Measurements from ENCODE around the gene TFAP2A. TPM values are rescaled to one million over a fixed set of nuclear protein-coding genes. Genes with fewer than 3 reads are reported as not detected.

The TFAP2A gene
- total RNA-seq, 4 donors from 2014 or later, result 0.31 to 4.6 (median 0.42) TPM; not detected in 1

GRCh38 chr6:10437891-10438290 lies 23.0 kb upstream of the TFAP2A start:
- Histone ChIP-seq H3K4me1 (no peaks in the 10 kb centered on the region), H3K27me3 (peaks cover 44% of the 10 kb centered on the region), H3K27ac (no peak overlapping the region), H3K36me3 (no peaks in the 10 kb centered on the region), H3K4me3 (no peak overlapping the region), H3K9me3 (no peaks in the 10 kb centered on the region)
- TF ChIP-seq CTCF (IDR thresholded peaks at IDR 0.05) (no peak), EP300 (IDR thresholded peaks at IDR 0.05) (no peak), POLR2AphosphoS5 (IDR thresholded peaks at IDR 0.05) (no peak), POLR2A (IDR thresholded peaks at IDR 0.05) (no peak)
- no peak for ATAC-seq
- 52 to 71% methylated on average over 2 of the region's 3 CpGs for WGBS, 2 donors (ENCODE audit: low coverage in 1 of 2)

GRCh38 chr6:10434235-10434634 lies 19.4 kb upstream of the TFAP2A start:
- no peak for ATAC-seq
- peaks cover 43% of the 10 kb centered on the region for H3K27me3 ChIP-seq
- TF ChIP-seq POLR2A (IDR thresholded peaks at IDR 0.05) (no peak), POLR2AphosphoS5 (IDR thresholded peaks at IDR 0.05) (no peak), EP300 (IDR thresholded peaks at IDR 0.05) (no peak)
- H3K4me3 ChIP-seq, result no peak overlapping the region
- no peaks in the 10 kb centered on the region for H3K36me3 ChIP-seq
- H3K27ac ChIP-seq, result no peak overlapping the region
- no peaks in the 10 kb centered on the region for H3K4me1 ChIP-seq
- H3K9me3 ChIP-seq, result no peaks in the 10 kb centered on the region
- WGBS, 2 donors (ENCODE audit: low coverage in 1 of 2), result 54 to 71% methylated on average over 3 to 4 of the region's 4 CpGs

- TF ChIP-seq POLR2AphosphoS5 (IDR thresholded peaks at IDR 0.05), result no peak
- no peak for TF ChIP-seq EP300 (IDR thresholded peaks at IDR 0.05)
- TF ChIP-seq CTCF (IDR thresholded peaks at IDR 0.05), result no peak
- TF ChIP-seq POLR2A (IDR thresholded peaks at IDR 0.05), result no peak
- Histone ChIP-seq H3K4me1 (no peaks in the 10 kb centered on the region), H3K9me3 (no peaks in the 10 kb centered on the region), H3K27ac (no peak overlapping the region), H3K36me3 (no peaks in the 10 kb centered on the region), H3K27me3 (peaks cover 49% of the 10 kb centered on the region), H3K4me3 (no peak overlapping the region)
- WGBS, 2 donors (ENCODE audit: low coverage in 1 of 2), result 75 to 77% methylated on average over 4 of the region's 4 CpGs
- ATAC-seq, result no peak
These were observed 18.4 kb upstream of the TFAP2A start for GRCh38 chr6:10433322-10433721.

GRCh38 chr6:10431423-10432164 lies 16.7 kb upstream of the TFAP2A start:
- WGBS, 2 donors (ENCODE audit: low coverage in 1 of 2), result 66 to 70% methylated on average over 6 to 7 of the region's 7 CpGs
- Histone ChIP-seq H3K9me3 (no peaks in the 10 kb centered on the region), H3K27me3 (peaks cover 53% of the 10 kb centered on the region), H3K27ac (no peak overlapping the region), H3K4me1 (peaks cover 0 to 2% (median 0%) of the 10 kb centered on the region in 3 donors), H3K4me3 (no peak overlapping the region), H3K36me3 (no peaks in the 10 kb centered on the region)
- ATAC-seq, result no peak
- TF ChIP-seq POLR2AphosphoS5 (IDR thresholded peaks at IDR 0.05) (no peak), CTCF (IDR thresholded peaks at IDR 0.05) (no peak), EP300 (IDR thresholded peaks at IDR 0.05) (no peak), POLR2A (IDR thresholded peaks at IDR 0.05) (no peak)

- Histone ChIP-seq H3K4me3 (no peak overlapping the region), H3K9me3 (no peaks in the 10 kb centered on the region), H3K27me3 (peaks cover 71% of the 10 kb centered on the region), H3K27ac (no peak overlapping the region), H3K36me3 (no peaks in the 10 kb centered on the region), H3K4me1 (peaks cover 0 to 18% (median 0%) of the 10 kb centered on the region in 3 donors)
- no peak for TF ChIP-seq POLR2A (IDR thresholded peaks at IDR 0.05)
- no peak for TF ChIP-seq POLR2AphosphoS5 (IDR thresholded peaks at IDR 0.05)
- TF ChIP-seq EP300 (IDR thresholded peaks at IDR 0.05), result no peak
- peak in 3 of 4 experiments; percentile 50 to 68 (median 52) for TF ChIP-seq CTCF (IDR thresholded peaks at IDR 0.05)
- WGBS, 2 donors (ENCODE audit: low coverage in 1 of 2), result 15 to 31% methylated on average over 6 to 12 of the region's 12 CpGs
- no peak for ATAC-seq
These were observed 15.0 kb upstream of the TFAP2A start for GRCh38 chr6:10429638-10430427.
